ENCODE data around the gene YES1.

The YES1 gene

GRCh38 chr18:829432-829831 is 17.4 kb upstream of the YES1 start:
- H3K4me3 ChIP-seq (ENCODE audit: insufficient read depth in 1 of 2, low read depth in 1 of 2, low read length in 2 of 2), result no peak overlapping the region
- H3K4me1 ChIP-seq (ENCODE audit: control insufficient read depth, insufficient read depth, low read depth, low read length), result peaks cover 5% of the 10 kb centered on the region
- no peaks in the 10 kb centered on the region for H3K27me3 ChIP-seq (ENCODE audit: control insufficient read depth in 1 of 2, insufficient read depth in 1 of 2, low read length in 2 of 2)
- no peak overlapping the region for H4K8ac ChIP-seq (ENCODE audit: low read length)
- WGBS, result 97% methylated on average over 5 of the region's 6 CpGs
- H2BK5ac ChIP-seq (ENCODE audit: low read depth, low read length, poor library complexity, severe bottlenecking), result no peak overlapping the region
- H3K14ac ChIP-seq (ENCODE audit: low read length in 2 of 2), result no peak overlapping the region
- H3K18ac ChIP-seq (ENCODE audit: low read depth in 1 of 2, low read length in 2 of 2), result no peak overlapping the region
- no peak overlapping the region for H3K9ac ChIP-seq (ENCODE audit: low read length)
- no peak overlapping the region for H2BK120ac ChIP-seq (ENCODE audit: low read depth, low read length)
- no peaks in the 10 kb centered on the region for H3K36me3 ChIP-seq (ENCODE audit: control insufficient read depth in 1 of 2, insufficient read depth in 2 of 2, low read depth in 1 of 2, low read length in 2 of 2)
- H2AK5ac ChIP-seq (ENCODE audit: low read length, severe bottlenecking), result no peak overlapping the region
- H2BK12ac ChIP-seq (ENCODE audit: low read length in 2 of 2), result no peak overlapping the region
- H4K91ac ChIP-seq (ENCODE audit: low read length), result no peak overlapping the region
- H3K4me2 ChIP-seq (ENCODE audit: low read length, poor library complexity, severe bottlenecking), result no peak overlapping the region
- no peaks in the 10 kb centered on the region for H3K9me3 ChIP-seq (ENCODE audit: control insufficient read depth, low read length)
- no peak overlapping the region for H3K4ac ChIP-seq (ENCODE audit: low read depth in 1 of 2, low read length in 2 of 2)
- DNase-seq, result no peak
- H2BK15ac ChIP-seq (ENCODE audit: low read depth, poor library complexity, severe bottlenecking), result no peak overlapping the region
- H3K79me1 ChIP-seq (replicated peaks; ENCODE audit: low read length, poor library complexity, severe bottlenecking), result no peaks in the 10 kb centered on the region
- H3K23ac ChIP-seq (ENCODE audit: low read length in 2 of 2), result no peak overlapping the region
- H3K27ac ChIP-seq (ENCODE audit: low read length, poor library complexity, severe bottlenecking), result no peak overlapping the region
- peak overlapping the region; percentile 61 for H2AFZ ChIP-seq (ENCODE audit: low read depth, low read length)

GRCh38 chr18:827093-827677 is 15.1 kb upstream of the YES1 start:
- 93% methylated on average over 3 of the region's 6 CpGs for WGBS
- no peak for DNase-seq
- Histone ChIP-seq H3K4ac (ENCODE audit: low read depth in 1 of 2, low read length in 2 of 2) (no peak overlapping the region), H2AFZ (ENCODE audit: low read depth, low read length) (no peak overlapping the region), H3K27ac (ENCODE audit: low read length, poor library complexity, severe bottlenecking) (no peak overlapping the region), H4K8ac (ENCODE audit: low read length) (no peak overlapping the region), H2BK15ac (ENCODE audit: low read depth, poor library complexity, severe bottlenecking) (no peak overlapping the region), H2BK5ac (ENCODE audit: low read depth, low read length, poor library complexity, severe bottlenecking) (no peak overlapping the region), H2BK120ac (ENCODE audit: low read depth, low read length) (no peak overlapping the region), H3K4me1 (ENCODE audit: control insufficient read depth, insufficient read depth, low read depth, low read length) (peaks cover 5% of the 10 kb centered on the region), H3K36me3 (ENCODE audit: control insufficient read depth in 1 of 2, insufficient read depth in 2 of 2, low read depth in 1 of 2, low read length in 2 of 2) (no peaks in the 10 kb centered on the region), H2BK12ac (ENCODE audit: low read length in 2 of 2) (no peak overlapping the region), H3K18ac (ENCODE audit: low read depth in 1 of 2, low read length in 2 of 2) (no peak overlapping the region), H2AK5ac (ENCODE audit: low read length, severe bottlenecking) (no peak overlapping the region), H3K23ac (ENCODE audit: low read length in 2 of 2) (no peak overlapping the region), H3K9ac (ENCODE audit: low read length) (no peak overlapping the region), H3K14ac (ENCODE audit: low read length in 2 of 2) (no peak overlapping the region), H4K91ac (ENCODE audit: low read length) (no peak overlapping the region), H3K4me3 (ENCODE audit: insufficient read depth in 1 of 2, low read depth in 1 of 2, low read length in 2 of 2) (no peak overlapping the region), H3K79me1 (replicated peaks; ENCODE audit: low read length, poor library complexity, severe bottlenecking) (no peaks in the 10 kb centered on the region), H3K9me3 (ENCODE audit: control insufficient read depth, low read length) (no peaks in the 10 kb centered on the region), H3K4me2 (ENCODE audit: low read length, poor library complexity, severe bottlenecking) (no peak overlapping the region), H3K27me3 (ENCODE audit: control insufficient read depth in 1 of 2, insufficient read depth in 1 of 2, low read length in 2 of 2) (no peaks in the 10 kb centered on the region)

GRCh38 chr18:825891-826585 is 14.0 kb upstream of the YES1 start:
- no peak overlapping the region for H3K18ac ChIP-seq (ENCODE audit: low read depth in 1 of 2, low read length in 2 of 2)
- no peak overlapping the region for H3K4me3 ChIP-seq (ENCODE audit: insufficient read depth in 1 of 2, low read depth in 1 of 2, low read length in 2 of 2)
- H3K4me1 ChIP-seq (ENCODE audit: control insufficient read depth, insufficient read depth, low read depth, low read length), result peaks cover 2% of the 10 kb centered on the region
- no peak overlapping the region for H4K8ac ChIP-seq (ENCODE audit: low read length)
- H2BK120ac ChIP-seq (ENCODE audit: low read depth, low read length), result no peak overlapping the region
- H3K27ac ChIP-seq (ENCODE audit: low read length, poor library complexity, severe bottlenecking), result no peak overlapping the region
- no peak overlapping the region for H2BK5ac ChIP-seq (ENCODE audit: low read depth, low read length, poor library complexity, severe bottlenecking)
- no peaks in the 10 kb centered on the region for H3K79me1 ChIP-seq (replicated peaks; ENCODE audit: low read length, poor library complexity, severe bottlenecking)
- H2BK12ac ChIP-seq (ENCODE audit: low read length in 2 of 2), result no peak overlapping the region
- DNase-seq, result no peak
- no peak overlapping the region for H4K91ac ChIP-seq (ENCODE audit: low read length)
- no peak overlapping the region for H3K14ac ChIP-seq (ENCODE audit: low read length in 2 of 2)
- no peak overlapping the region for H3K9ac ChIP-seq (ENCODE audit: low read length)
- H3K23ac ChIP-seq (ENCODE audit: low read length in 2 of 2), result no peak overlapping the region
- no peak overlapping the region for H2BK15ac ChIP-seq (ENCODE audit: low read depth, poor library complexity, severe bottlenecking)
- H3K36me3 ChIP-seq (ENCODE audit: control insufficient read depth in 1 of 2, insufficient read depth in 2 of 2, low read depth in 1 of 2, low read length in 2 of 2), result no peaks in the 10 kb centered on the region
- no peak overlapping the region for H2AFZ ChIP-seq (ENCODE audit: low read depth, low read length)
- 98% methylated on average over 3 of the region's 6 CpGs for WGBS
- no peaks in the 10 kb centered on the region for H3K9me3 ChIP-seq (ENCODE audit: control insufficient read depth, low read length)
- H3K27me3 ChIP-seq (ENCODE audit: control insufficient read depth in 1 of 2, insufficient read depth in 1 of 2, low read length in 2 of 2), result no peaks in the 10 kb centered on the region
- H3K4ac ChIP-seq (ENCODE audit: low read depth in 1 of 2, low read length in 2 of 2), result no peak overlapping the region
- no peak overlapping the region for H2AK5ac ChIP-seq (ENCODE audit: low read length, severe bottlenecking)
- no peak overlapping the region for H3K4me2 ChIP-seq (ENCODE audit: low read length, poor library complexity, severe bottlenecking)

GRCh38 chr18:824179-824578 is 12.1 kb upstream of the YES1 start:
- Histone ChIP-seq H3K27ac (ENCODE audit: low read length, poor library complexity, severe bottlenecking) (no peak overlapping the region), H3K14ac (ENCODE audit: low read length in 2 of 2) (no peak overlapping the region), H4K91ac (ENCODE audit: low read length) (no peak overlapping the region), H2BK15ac (ENCODE audit: low read depth, poor library complexity, severe bottlenecking) (no peak overlapping the region), H3K4me2 (ENCODE audit: low read length, poor library complexity, severe bottlenecking) (no peak overlapping the region), H2AFZ (ENCODE audit: low read depth, low read length) (no peak overlapping the region), H3K79me1 (replicated peaks; ENCODE audit: low read length, poor library complexity, severe bottlenecking) (no peaks in the 10 kb centered on the region), H3K27me3 (ENCODE audit: control insufficient read depth in 1 of 2, insufficient read depth in 1 of 2, low read length in 2 of 2) (no peaks in the 10 kb centered on the region), H3K9ac (ENCODE audit: low read length) (peak overlapping the region; percentile 41), H3K4ac (ENCODE audit: low read depth in 1 of 2, low read length in 2 of 2) (no peak overlapping the region), H2BK12ac (ENCODE audit: low read length in 2 of 2) (peak overlapping the region in 1 of 2 experiments; percentile 31), H3K23ac (ENCODE audit: low read length in 2 of 2) (no peak overlapping the region), H3K18ac (ENCODE audit: low read depth in 1 of 2, low read length in 2 of 2) (no peak overlapping the region), H2AK5ac (ENCODE audit: low read length, severe bottlenecking) (no peak overlapping the region), H4K8ac (ENCODE audit: low read length) (no peak overlapping the region), H3K4me3 (ENCODE audit: insufficient read depth in 1 of 2, low read depth in 1 of 2, low read length in 2 of 2) (no peak overlapping the region), H3K4me1 (ENCODE audit: control insufficient read depth, insufficient read depth, low read depth, low read length) (no peaks in the 10 kb centered on the region), H3K36me3 (ENCODE audit: control insufficient read depth in 1 of 2, insufficient read depth in 2 of 2, low read depth in 1 of 2, low read length in 2 of 2) (no peaks in the 10 kb centered on the region), H2BK120ac (ENCODE audit: low read depth, low read length) (no peak overlapping the region), H2BK5ac (ENCODE audit: low read depth, low read length, poor library complexity, severe bottlenecking) (no peak overlapping the region), H3K9me3 (ENCODE audit: control insufficient read depth, low read length) (no peaks in the 10 kb centered on the region)
- WGBS, result 40% methylated on average over 2 of the region's 2 CpGs
- DNase-seq, result peak; percentile 55
